T-helper 17 cell (primary cell): ENCODE measurements around the gene PEAK3. TPM values are rescaled to one million over a fixed set of nuclear protein-coding genes. Genes with fewer than 3 reads are reported as not detected.

ENCODE experiments used
- ATAC-seq: fragments of 150-1000 bp; cut with Tn5 transposase; 2 replicates; pipeline ENCODE4 v1.10.0; 2021; ENCODE audit warnings: mild to moderate bottlenecking, moderate library complexity
- DNase-seq, 3 donors: peaks; one replicate each; pipeline versions ENCODE4 v3.0.0 to v3.0.0-alpha.2; 2020 to 2021
- H3K9me3 ChIP-seq: one replicate; pipeline ENCODE4 v1.7.0; 2013; ENCODE audit warnings: low read length, mild to moderate bottlenecking; ENCODE audit not compliant: control insufficient read depth, poor library complexity, severe bottlenecking
- H3K27ac Mint-ChIP-seq: one replicate; pipeline ENCODE4 v1.8.0; 2022; ENCODE audit warnings: mild to moderate bottlenecking, moderate library complexity, mixed read lengths
- H3K27me3 Mint-ChIP-seq: one replicate; pipeline ENCODE4 v1.8.0; 2022; ENCODE audit warnings: mixed read lengths
- H3K36me3 Mint-ChIP-seq: one replicate; pipeline ENCODE4 v1.8.0; 2022; ENCODE audit warnings: low read depth, mixed read lengths
- H3K4me1 Mint-ChIP-seq: one replicate; pipeline ENCODE4 v1.8.0; 2022; ENCODE audit warnings: mild to moderate bottlenecking, mixed read lengths
- H3K4me3 Mint-ChIP-seq: one replicate; pipeline ENCODE4 v1.8.0; 2022; ENCODE audit warnings: mild to moderate bottlenecking, moderate library complexity, mixed read lengths
- total RNA-seq, 4 donors: library from RNA in 2 of 4; stranded (reverse) in 2 of 4; gene quantifications; one replicate each; pipeline ENCODE4 v1.2.3 and lab custom pipeline; 2022 to 2026

The PEAK3 gene
- total RNA-seq (not detected), total RNA-seq (lab: John Stamatoyannopoulos, UW) (0 to 0.15 reads per million in 2 donors)

GRCh38 chr19:2282062-2282861 is at the start of gene PEAK3:
PEAK3 (minus strand) TSS chr19:2282175; CDS start chr19:2280931, 1,244 bp downstream.
- Mint-ChIP-seq H3K4me3 (peak within 1 kb of the TSS; percentile 74), H3K27me3 (no peaks in the 10 kb centered on the region), H3K27ac (peak within 1 kb of the TSS; percentile 32), H3K4me1 (peaks cover 13% of the 10 kb centered on the region), H3K36me3 (no peaks in the 10 kb centered on the region)
- no peak for DNase-seq
- peak; percentile 46 for ATAC-seq
- no peaks in the 10 kb centered on the region for H3K9me3 ChIP-seq

DNA sequence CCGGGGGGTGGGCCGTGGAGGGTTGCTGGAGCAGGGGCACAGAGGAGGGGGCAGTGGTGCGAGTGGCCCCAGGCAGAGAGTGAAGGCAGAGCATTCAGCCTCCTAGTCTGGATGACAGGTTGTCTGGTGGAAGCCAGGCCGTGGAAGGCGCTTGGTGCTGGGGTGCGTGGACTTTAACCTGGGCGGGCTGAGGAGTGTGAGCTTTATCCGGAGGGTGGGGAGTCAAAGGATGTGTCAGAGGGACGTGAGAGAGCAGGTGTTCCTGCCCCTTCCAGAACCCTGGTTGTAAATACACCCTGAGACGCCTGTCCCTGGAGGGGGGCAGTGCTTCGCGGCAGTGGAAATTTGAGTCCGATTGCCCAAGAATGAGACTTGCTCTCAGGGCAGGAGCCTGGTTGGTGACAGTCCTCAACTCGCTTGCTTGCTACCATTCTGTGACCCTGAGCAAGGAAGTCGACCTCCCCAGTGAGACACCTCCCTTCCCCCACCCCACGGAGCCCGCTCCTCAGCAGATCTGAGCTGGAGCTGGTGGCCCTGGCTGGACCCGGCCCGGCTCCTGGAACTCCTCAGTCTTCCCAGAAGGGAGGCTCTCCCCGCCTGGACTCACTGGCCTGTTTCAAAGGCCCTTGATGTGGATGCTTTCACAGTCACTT is 48.8 kb upstream of the PEAK3 start:
- no peak overlapping the region for H3K4me3 Mint-ChIP-seq
- DNase-seq = no peak
- no peak for ATAC-seq
- H3K4me1 Mint-ChIP-seq = peaks cover 34% of the 10 kb centered on the region
- no peaks in the 10 kb centered on the region for H3K9me3 ChIP-seq
- H3K27me3 Mint-ChIP-seq = no peaks in the 10 kb centered on the region
- peak overlapping the region; percentile 80 for H3K27ac Mint-ChIP-seq
- peaks cover 4% of the 10 kb centered on the region for H3K36me3 Mint-ChIP-seq

DNA sequence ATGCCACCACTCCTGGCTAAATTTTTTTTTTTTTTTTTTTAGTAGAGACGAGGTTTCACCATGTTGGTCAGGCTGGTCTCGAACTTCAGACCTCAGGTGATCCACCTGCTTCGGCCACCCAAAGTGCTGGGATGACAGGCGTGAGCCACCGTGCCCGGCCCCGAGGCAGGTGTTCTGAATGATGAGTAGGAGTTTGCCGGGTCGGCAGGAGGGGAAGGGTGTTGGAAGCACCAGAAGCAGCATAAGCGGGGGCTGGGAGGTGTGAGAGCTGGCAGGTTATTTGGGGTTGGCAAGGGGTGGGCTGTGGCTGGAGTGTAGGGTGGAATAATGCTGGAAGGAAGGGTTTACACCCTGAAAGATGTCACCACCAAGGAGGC is 48.3 kb upstream of the PEAK3 start:
- H3K4me3 Mint-ChIP-seq = no peak overlapping the region
- peak overlapping the region; percentile 97 for H3K27ac Mint-ChIP-seq
- no peak for DNase-seq
- peaks cover 34% of the 10 kb centered on the region for H3K4me1 Mint-ChIP-seq
- no peak for ATAC-seq
- no peaks in the 10 kb centered on the region for H3K9me3 ChIP-seq
- no peaks in the 10 kb centered on the region for H3K27me3 Mint-ChIP-seq
- peaks cover 4% of the 10 kb centered on the region for H3K36me3 Mint-ChIP-seq

GRCh38 chr19:2329501-2329916 is 47.5 kb upstream of the PEAK3 start:
- H3K27me3 Mint-ChIP-seq = no peaks in the 10 kb centered on the region
- peak overlapping the region; percentile 100 for H3K4me3 Mint-ChIP-seq
- ATAC-seq (no peak), DNase-seq (no peak)
- H3K27ac Mint-ChIP-seq = peak overlapping the region; percentile 97
- peaks cover 34% of the 10 kb centered on the region for H3K4me1 Mint-ChIP-seq
- no peaks in the 10 kb centered on the region for H3K9me3 ChIP-seq
- H3K36me3 Mint-ChIP-seq = peaks cover 4% of the 10 kb centered on the region

DNA sequence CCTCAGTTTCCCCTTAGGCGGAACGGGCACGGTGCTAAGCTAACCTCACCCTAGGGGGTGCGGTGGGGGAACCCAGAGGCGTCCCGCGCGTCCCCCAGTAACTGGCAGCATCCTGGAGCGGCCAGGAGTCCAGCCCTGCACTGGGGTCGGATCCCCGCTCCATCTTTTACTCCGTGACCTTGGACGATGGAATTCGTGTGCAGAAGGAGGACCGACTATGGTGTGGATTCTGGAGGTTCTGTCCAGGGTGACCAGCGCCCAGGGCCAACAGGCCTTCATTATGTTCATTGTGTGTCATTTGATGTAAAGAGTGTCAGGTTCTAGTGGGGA is 47.1 kb upstream of the PEAK3 start:
- H3K27me3 Mint-ChIP-seq = no peaks in the 10 kb centered on the region
- peak overlapping the region; percentile 100 for H3K4me3 Mint-ChIP-seq
- H3K36me3 Mint-ChIP-seq = peaks cover 4% of the 10 kb centered on the region
- H3K27ac Mint-ChIP-seq = peak overlapping the region; percentile 97
- no peak for ATAC-seq
- H3K9me3 ChIP-seq = no peaks in the 10 kb centered on the region
- no peak for DNase-seq
- peaks cover 34% of the 10 kb centered on the region for H3K4me1 Mint-ChIP-seq

- Mint-ChIP-seq H3K27me3 (no peaks in the 10 kb centered on the region), H3K36me3 (peaks cover 4% of the 10 kb centered on the region), H3K4me1 (peaks cover 32% of the 10 kb centered on the region), H3K4me3 (peak within 1 kb of the TSS; percentile 100), H3K27ac (peak within 1 kb of the TSS; percentile 97)
- peak; percentile 83 for ATAC-seq
- DNase-seq = peak; percentile 92
- H3K9me3 ChIP-seq = no peaks in the 10 kb centered on the region
These were observed 46.6 kb upstream of the PEAK3 start, which contains the start of the genes LSM7 and SPPL2B for GRCh38 chr19:2328401-2329148. LSM7 (minus strand) TSS chr19:2328586; CDS start chr19:2328566, 20 bp downstream. SPPL2B (plus strand) TSS chr19:2328684; CDS start chr19:2328710, 26 bp downstream.

DNA sequence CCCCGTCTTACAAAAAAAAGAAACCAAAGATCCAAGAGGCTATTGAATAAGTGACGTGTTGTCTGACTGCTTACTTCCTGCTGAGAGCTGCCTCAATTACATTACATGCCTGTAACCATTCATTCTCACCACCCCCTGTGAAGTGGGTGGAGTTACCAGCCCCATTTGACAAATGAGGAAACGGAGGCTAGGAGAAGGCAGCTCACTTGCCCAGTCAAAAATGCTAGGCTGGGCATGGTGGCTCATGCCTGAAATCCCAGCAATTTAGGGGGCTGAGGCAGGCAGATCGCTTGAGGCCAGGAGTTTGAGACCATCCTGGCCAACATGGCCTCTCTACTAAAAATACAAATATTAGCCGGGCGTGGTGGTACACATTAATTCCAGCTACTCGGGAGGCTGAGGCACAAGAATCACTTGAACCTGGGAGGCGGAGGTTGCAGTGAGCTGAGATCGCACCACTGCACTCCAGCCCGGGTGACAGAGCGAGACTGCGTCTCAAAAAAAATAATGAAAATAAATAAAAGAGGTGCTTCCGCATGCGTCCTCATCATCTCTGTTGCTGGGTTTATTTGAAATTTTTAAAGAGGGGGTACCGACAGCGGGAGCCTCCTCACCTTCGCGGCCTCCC is 45.9 kb upstream of the PEAK3 start:
- H3K9me3 ChIP-seq = no peaks in the 10 kb centered on the region
- Mint-ChIP-seq H3K27ac (peak overlapping the region; percentile 97), H3K27me3 (no peaks in the 10 kb centered on the region), H3K4me3 (peak overlapping the region; percentile 100), H3K36me3 (peaks cover 4% of the 10 kb centered on the region), H3K4me1 (peaks cover 31% of the 10 kb centered on the region)
- DNase-seq (peak in 1 of 3 donors; percentile 45), ATAC-seq (peak; percentile 69)

GRCh38 chr19:2326699-2327360 is 44.9 kb upstream of the PEAK3 start:
- peak overlapping the region; percentile 100 for H3K4me3 Mint-ChIP-seq
- peaks cover 31% of the 10 kb centered on the region for H3K4me1 Mint-ChIP-seq
- DNase-seq = no peak
- no peak for ATAC-seq
- peak overlapping the region; percentile 97 for H3K27ac Mint-ChIP-seq
- no peaks in the 10 kb centered on the region for H3K9me3 ChIP-seq
- H3K27me3 Mint-ChIP-seq = no peaks in the 10 kb centered on the region
- peaks cover 4% of the 10 kb centered on the region for H3K36me3 Mint-ChIP-seq

DNA sequence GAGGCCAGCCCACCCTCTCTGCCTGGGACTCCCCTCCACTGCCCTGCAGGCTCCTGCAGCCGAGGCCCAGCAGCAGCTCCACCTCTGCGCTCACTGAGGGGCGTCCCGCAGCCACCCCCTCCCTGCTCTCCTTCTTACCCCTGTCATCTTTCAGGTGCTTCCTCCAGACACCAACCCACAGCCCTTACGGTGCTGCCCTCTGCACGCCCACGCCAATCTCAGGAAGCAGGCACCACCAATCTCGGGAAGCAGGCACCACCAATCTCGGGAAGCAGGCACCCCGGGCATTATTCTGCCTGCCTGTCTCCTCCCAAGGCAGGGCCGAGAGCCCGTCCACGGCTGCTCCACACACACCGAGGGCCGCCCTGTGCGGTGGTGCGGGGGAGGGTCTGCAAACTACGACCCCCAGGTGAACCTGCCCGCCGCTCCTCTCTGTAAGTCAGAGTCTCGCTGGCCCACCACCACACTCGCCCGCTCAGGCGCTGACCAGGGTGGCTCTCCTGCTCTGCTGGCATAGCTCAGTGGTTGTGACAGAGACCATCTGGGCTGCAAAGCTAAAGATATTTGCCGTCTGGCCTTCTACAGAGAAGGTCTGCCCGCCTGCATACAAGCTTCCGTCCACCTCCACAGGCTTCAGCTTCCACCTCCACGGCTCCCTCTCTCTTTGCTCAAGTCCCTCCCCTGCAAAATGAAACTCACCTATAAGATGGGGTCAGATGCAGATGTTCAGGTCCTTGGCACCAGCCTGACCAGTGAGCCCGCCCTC is 43.5 kb upstream of the PEAK3 start:
- peak overlapping the region; percentile 66 for H3K4me3 Mint-ChIP-seq
- ATAC-seq (no peak), DNase-seq (no peak)
- no peaks in the 10 kb centered on the region for H3K27me3 Mint-ChIP-seq
- H3K4me1 Mint-ChIP-seq = peaks cover 30% of the 10 kb centered on the region
- H3K27ac Mint-ChIP-seq = no peak overlapping the region
- H3K36me3 Mint-ChIP-seq = peaks cover 4% of the 10 kb centered on the region
- H3K9me3 ChIP-seq = no peaks in the 10 kb centered on the region

DNA sequence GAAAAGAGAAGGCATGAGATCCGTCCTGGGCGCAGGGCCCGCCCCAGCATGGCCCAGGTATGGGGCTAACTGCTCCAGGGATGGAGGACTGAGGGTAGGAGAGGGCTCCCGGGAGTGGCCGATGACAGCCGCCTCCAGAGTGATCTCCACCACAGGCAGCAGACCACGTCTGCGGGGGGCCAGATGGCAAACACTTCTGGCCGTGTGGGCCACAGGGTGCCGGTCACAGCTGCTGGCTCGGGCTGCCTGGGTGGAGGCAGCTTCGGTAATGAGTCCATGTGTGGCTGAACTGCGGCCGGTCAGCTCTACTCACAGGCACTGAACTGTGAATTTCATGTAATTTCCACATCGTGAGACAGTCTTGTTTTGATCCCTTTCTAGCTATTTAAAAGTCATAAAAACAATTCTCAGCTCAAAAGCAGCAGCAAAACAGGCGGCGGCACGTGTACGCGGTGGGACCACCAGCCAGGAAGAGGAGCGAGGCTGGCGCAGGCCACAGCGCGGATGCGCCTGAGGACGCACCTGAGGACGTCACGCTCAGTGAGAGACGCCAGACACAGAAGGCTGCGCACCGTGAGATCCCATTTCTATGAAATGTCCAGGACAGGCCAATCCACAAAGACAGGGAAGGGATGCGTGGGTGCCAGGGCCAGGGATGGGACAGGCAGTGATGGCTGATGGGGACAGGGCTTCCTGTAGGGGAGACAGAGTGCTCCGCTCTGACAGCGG is 42.4 kb upstream of the PEAK3 start:
- Mint-ChIP-seq H3K36me3 (peaks cover 4% of the 10 kb centered on the region), H3K27ac (no peak overlapping the region), H3K4me3 (no peak overlapping the region), H3K4me1 (peaks cover 21% of the 10 kb centered on the region), H3K27me3 (no peaks in the 10 kb centered on the region)
- H3K9me3 ChIP-seq = no peaks in the 10 kb centered on the region
- DNase-seq (no peak), ATAC-seq (no peak)

GRCh38 chr19:2323707-2324106 is 41.7 kb upstream of the PEAK3 start:
- no peak for DNase-seq

More at GRCh38 chr19:2323707-2324106, 41.7 kb upstream of the PEAK3 start:
- no peak for ATAC-seq
- no peak overlapping the region for H3K27ac Mint-ChIP-seq
- H3K27me3 Mint-ChIP-seq = no peaks in the 10 kb centered on the region
- no peak overlapping the region for H3K4me3 Mint-ChIP-seq
- peaks cover 4% of the 10 kb centered on the region for H3K36me3 Mint-ChIP-seq
- H3K9me3 ChIP-seq = no peaks in the 10 kb centered on the region
- H3K4me1 Mint-ChIP-seq = peaks cover 17% of the 10 kb centered on the region
